CD8-positive, alpha-beta memory T cell (primary cell): ENCODE data around the gene MAP3K14. TPM values are rescaled to one million over a fixed set of nuclear protein-coding genes. Genes with fewer than 3 reads are reported as not detected.

ENCODE experiments used
- CTCF ChIA-PET: fragments of 350-600 bp; sonication (Branson Sonifier 250); formaldehyde crosslinking; loops from one replicate; lab custom pipeline; 2021; ENCODE audit warnings: antibody characterized with exemption; lab: Charles Lee
- POLR2A ChIA-PET: fragments of 350-600 bp; sonication (Branson Sonifier 250); formaldehyde crosslinking; loops from one replicate; lab custom pipeline; 2021; ENCODE audit warnings: antibody characterized with exemption; lab: Charles Lee
- DNase-seq, 5 donors: peaks; one replicate each; pipeline versions ENCODE4 v3.0.0 to v3.0.0-alpha.2; 2020 to 2022; ENCODE audit warnings: mixed read lengths in 1 of 5
- H3K27ac ChIP-seq: one replicate; pipeline ENCODE4 v1.7.0; 2013; ENCODE audit warnings: low read depth, mild to moderate bottlenecking, low read length, moderate library complexity
- H3K27me3 ChIP-seq: 2 replicates; pipeline ENCODE4 v1.7.0; 2013; ENCODE audit warnings: low read length, mild to moderate bottlenecking; ENCODE audit not compliant: insufficient read depth, poor library complexity, severe bottlenecking
- H3K36me3 ChIP-seq: 2 replicates; pipeline ENCODE4 v1.7.0; 2013; ENCODE audit warnings: mild to moderate bottlenecking, low read length, moderate library complexity; ENCODE audit not compliant: insufficient read depth
- H3K4me1 ChIP-seq: 2 replicates; pipeline ENCODE4 v1.7.0; 2013; ENCODE audit warnings: mild to moderate bottlenecking, low read length, moderate library complexity; ENCODE audit not compliant: insufficient read depth
- H3K4me3 ChIP-seq: 2 replicates; pipeline ENCODE4 v1.7.0; 2013; ENCODE audit warnings: mild to moderate bottlenecking, low read length
- H3K9me3 ChIP-seq: 2 replicates; pipeline ENCODE4 v1.7.0; 2013; ENCODE audit warnings: mild to moderate bottlenecking, low read length
- H3K27ac Mint-ChIP-seq, 8 donors: one replicate each; pipeline ENCODE4 v1.8.0; 2020 to 2021; ENCODE audit warnings: mixed read lengths in 8 of 8, mild to moderate bottlenecking in 6 of 8, inconsistent platforms in 3 of 8, moderate library complexity in 3 of 8
- H3K27me3 Mint-ChIP-seq, 2 donors: one replicate each; pipeline ENCODE4 v1.8.0; 2020 to 2021; ENCODE audit warnings: mixed read lengths in 2 of 2, mild to moderate bottlenecking in 1 of 2, moderate library complexity in 1 of 2
- H3K36me3 Mint-ChIP-seq, 3 donors: one replicate each; pipeline ENCODE4 v1.8.0; 2020 to 2021; ENCODE audit warnings: mixed read lengths in 3 of 3, inconsistent platforms in 1 of 3, mild to moderate bottlenecking in 1 of 3
- H3K4me1 Mint-ChIP-seq, 3 donors: one replicate each; pipeline ENCODE4 v1.8.0; 2020 to 2021; ENCODE audit warnings: mixed read lengths in 3 of 3, inconsistent platforms in 1 of 3, mild to moderate bottlenecking in 1 of 3
- H3K4me3 Mint-ChIP-seq, 7 donors: one replicate each; pipeline ENCODE4 v1.8.0; 2020 to 2021; ENCODE audit warnings: mixed read lengths in 7 of 7, mild to moderate bottlenecking in 6 of 7, moderate library complexity in 4 of 7, inconsistent platforms in 2 of 7
- H3K9me3 Mint-ChIP-seq, 5 donors: one replicate each; pipeline ENCODE4 v1.8.0; 2020 to 2022; ENCODE audit warnings: mixed read lengths in 5 of 5, mild to moderate bottlenecking in 3 of 5, moderate library complexity in 2 of 5, inconsistent platforms in 1 of 5
- polyA plus RNA-seq: library from polyadenylated mRNA; unstranded; fragments of 300-500 nt; fragmentation: Illumina TruSeq; gene quantifications from one replicate; pipeline ENCODE4 v1.2.3, GENCODE V29; 2021
- total RNA-seq, 2 experiments: library from RNA; stranded (reverse); gene quantifications; one replicate each; pipeline ENCODE4 v1.2.3, GENCODE V29; 2021

Gene MAP3K14
- total and polyA plus RNA-seq, 3 experiments from 2014 or later = 9.0 to 62.4 (median 60.2) TPM

DNA sequence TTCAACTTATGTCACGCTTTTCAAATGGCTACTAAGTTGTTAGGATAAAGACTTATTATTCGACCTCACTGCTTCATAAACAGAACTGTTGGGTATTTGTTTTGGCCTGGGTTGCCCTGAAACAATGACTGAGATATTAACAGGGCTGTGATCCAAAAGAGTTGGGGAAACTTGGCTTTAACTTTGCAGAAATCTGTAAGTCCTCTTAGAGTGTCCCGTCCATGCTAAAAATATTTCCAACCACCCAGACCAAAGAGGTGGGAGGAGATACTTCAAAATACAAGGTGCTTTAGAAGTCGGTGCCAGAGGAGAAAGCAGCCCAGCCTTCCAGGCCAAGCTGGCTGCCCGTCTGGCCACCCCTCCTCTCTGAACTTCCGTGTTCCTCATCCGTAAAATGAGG, 38.8 kb downstream of the MAP3K14 start:
- Histone ChIP-seq H3K9me3 (no peaks in the 10 kb centered on the region), H3K4me3 (no peak overlapping the region), H3K27ac (no peak overlapping the region), H3K27me3 (no peaks in the 10 kb centered on the region), H3K4me1 (no peaks in the 10 kb centered on the region), H3K36me3 (peaks cover 21% of the 10 kb centered on the region)
- no peak for DNase-seq
- POLR2A ChIA-PET = interaction anchor here (0.6 to 1.3 kb wide), 4 partner anchors 35 to 61 kb away, joined by 4 to 10 read pairs (median 7); partner anchors contain the start of gene MAP3K14
- peak overlapping the region in 1 of 8 donors; percentile 36 for H3K27ac Mint-ChIP-seq
- peaks cover 2 to 59% (median 3%) of the 10 kb centered on the region in 3 donors for H3K36me3 Mint-ChIP-seq
- peaks cover 6 to 16% (median 15%) of the 10 kb centered on the region in 3 donors for H3K4me1 Mint-ChIP-seq
- H3K27me3 Mint-ChIP-seq = no peaks in the 10 kb centered on the region
- no peak overlapping the region for H3K4me3 Mint-ChIP-seq
- CTCF ChIA-PET = interaction anchor here (0.8 to 5.5 kb wide), 34 partner anchors 11 to 143 kb away, joined by 3 to 102 read pairs (median 6); partner anchors contain the start of genes ACBD4, FMNL1 and MAP3K14
- H3K9me3 Mint-ChIP-seq = no peaks in the 10 kb centered on the region

DNA sequence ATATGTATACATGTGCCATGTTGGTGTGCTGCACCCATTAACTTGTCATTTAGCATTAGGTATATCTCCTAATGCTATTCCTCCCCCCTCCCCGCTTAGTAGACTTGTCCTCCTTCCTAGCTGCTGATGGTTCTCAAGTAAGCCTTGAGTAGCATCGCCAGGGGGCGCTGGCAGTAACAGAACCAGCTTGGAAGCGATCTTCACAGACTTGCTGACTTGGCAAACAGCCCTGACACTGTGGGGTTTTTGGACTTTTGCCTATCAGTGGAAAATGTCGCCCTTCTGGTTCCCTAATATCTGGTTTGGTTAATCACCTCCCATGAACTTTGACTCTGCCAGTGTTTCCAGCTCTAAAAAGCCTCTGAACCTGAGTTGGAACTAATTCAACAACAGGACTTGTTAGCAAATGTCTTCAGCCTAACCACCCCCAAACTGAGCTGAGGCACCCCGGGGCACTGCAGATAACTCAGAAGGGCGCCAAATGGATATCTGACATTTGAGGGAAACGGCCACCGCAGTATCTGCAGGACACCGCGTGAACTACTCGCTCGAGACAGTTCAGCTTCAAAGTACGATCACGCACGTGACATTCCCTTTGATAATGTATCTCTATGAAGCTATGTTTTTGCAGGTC, 39.5 kb downstream of the MAP3K14 start:
- Histone ChIP-seq H3K4me1 (no peaks in the 10 kb centered on the region), H3K27me3 (no peaks in the 10 kb centered on the region), H3K36me3 (peaks cover 22% of the 10 kb centered on the region), H3K4me3 (no peak overlapping the region), H3K9me3 (no peaks in the 10 kb centered on the region), H3K27ac (no peak overlapping the region)
- ChIA-PET CTCF (interaction anchor here (0.7 to 5.5 kb wide), 41 partner anchors 11 to 259 kb away, joined by 3 to 102 read pairs (median 5); partner anchors contain the start of genes ACBD4, FMNL1 and MAP3K14), POLR2A (interaction anchor here (0.6 to 1.3 kb wide), 8 partner anchors 31 to 110 kb away, joined by 3 to 10 read pairs (median 5); partner anchors contain the start of gene MAP3K14)
- Mint-ChIP-seq H3K27ac (peak overlapping the region in 6 of 8 donors; percentile 0 to 72 (median 38)), H3K9me3 (no peaks in the 10 kb centered on the region), H3K36me3 (peaks cover 2 to 59% (median 3%) of the 10 kb centered on the region in 3 donors), H3K4me1 (peaks cover 4 to 16% (median 11%) of the 10 kb centered on the region in 3 donors), H3K4me3 (no peak overlapping the region), H3K27me3 (no peaks in the 10 kb centered on the region)
- DNase-seq = peak; percentile 76 to 92 (median 83)

DNA sequence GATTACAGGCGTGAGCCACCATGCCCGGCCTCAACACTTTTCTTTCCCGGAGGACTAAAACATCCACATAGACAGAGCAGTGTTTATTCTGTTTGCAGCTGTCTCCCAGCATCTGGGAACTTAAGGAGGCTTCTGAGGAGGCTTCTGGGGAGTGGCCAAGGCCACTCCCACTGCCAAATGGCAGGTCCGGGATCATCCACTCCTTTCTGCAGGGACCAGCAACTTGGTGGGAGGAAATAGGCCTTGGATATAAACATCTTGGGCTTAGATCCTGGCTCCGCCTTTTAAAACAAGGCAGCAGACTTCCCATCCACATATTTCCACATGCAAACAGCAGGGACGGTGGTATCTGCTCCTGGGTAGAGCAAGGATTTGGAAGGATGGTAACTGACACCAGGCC, 40.8 kb downstream of the MAP3K14 start:
- Histone ChIP-seq H3K4me3 (no peak overlapping the region), H3K9me3 (no peaks in the 10 kb centered on the region), H3K27me3 (no peaks in the 10 kb centered on the region), H3K36me3 (peaks cover 26% of the 10 kb centered on the region), H3K27ac (no peak overlapping the region), H3K4me1 (no peaks in the 10 kb centered on the region)
- DNase-seq = no peak
- no peaks in the 10 kb centered on the region for H3K9me3 Mint-ChIP-seq
- H3K27ac Mint-ChIP-seq = no peak overlapping the region
- CTCF ChIA-PET = interaction anchor here (1.0 to 5.5 kb wide), 17 partner anchors 9 to 257 kb away, joined by 3 to 102 read pairs (median 12); partner anchors contain the start of genes ACBD4, FMNL1 and MAP3K14
- H3K27me3 Mint-ChIP-seq = no peaks in the 10 kb centered on the region
- H3K36me3 Mint-ChIP-seq = peaks cover 2 to 65% (median 3%) of the 10 kb centered on the region in 3 donors
- H3K4me3 Mint-ChIP-seq = no peak overlapping the region
- peaks cover 3 to 16% (median 11%) of the 10 kb centered on the region in 3 donors for H3K4me1 Mint-ChIP-seq
- POLR2A ChIA-PET = no interaction called here

DNA sequence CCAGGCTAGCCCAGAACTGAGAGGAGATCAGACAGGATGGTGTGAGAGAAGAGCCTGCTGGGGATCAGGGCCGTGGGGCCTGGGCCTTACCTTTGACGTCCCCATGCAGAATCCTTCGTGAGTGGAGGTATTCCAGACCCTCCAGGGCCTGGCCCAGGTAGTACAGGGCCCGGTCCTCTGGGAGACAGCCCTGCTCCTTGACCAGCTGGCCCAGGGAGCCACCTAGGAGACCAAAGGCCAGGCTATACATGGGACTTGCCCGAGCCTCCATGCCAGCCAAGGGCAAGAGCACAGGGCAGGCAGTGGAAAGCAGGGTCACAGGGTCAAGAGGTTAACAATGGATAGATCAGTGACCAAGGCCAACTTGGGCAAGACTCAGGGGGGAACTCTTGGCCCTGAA, 42.8 kb downstream of the MAP3K14 start:
- no peak for DNase-seq
- no peak overlapping the region for H3K4me3 Mint-ChIP-seq
- no peaks in the 10 kb centered on the region for H3K9me3 Mint-ChIP-seq
- no peaks in the 10 kb centered on the region for H3K9me3 ChIP-seq
- no peak overlapping the region for H3K27ac Mint-ChIP-seq
- no peaks in the 10 kb centered on the region for H3K4me1 ChIP-seq
- no peaks in the 10 kb centered on the region for H3K27me3 ChIP-seq
- H3K4me1 Mint-ChIP-seq = peaks cover 3 to 12% (median 11%) of the 10 kb centered on the region in 3 donors
- CTCF ChIA-PET = interaction anchor here (1.2 to 5.5 kb wide), 4 partner anchors 38 to 114 kb away, joined by 3 to 102 read pairs (median 24); no protein-coding TSS in a partner anchor
- POLR2A ChIA-PET = no interaction called here
- peaks cover 46% of the 10 kb centered on the region for H3K36me3 ChIP-seq
- H3K36me3 Mint-ChIP-seq = peaks cover 0 to 73% (median 4%) of the 10 kb centered on the region in 3 donors
- H3K27ac ChIP-seq = no peak overlapping the region
- H3K4me3 ChIP-seq = no peak overlapping the region
- H3K27me3 Mint-ChIP-seq = no peaks in the 10 kb centered on the region

DNA sequence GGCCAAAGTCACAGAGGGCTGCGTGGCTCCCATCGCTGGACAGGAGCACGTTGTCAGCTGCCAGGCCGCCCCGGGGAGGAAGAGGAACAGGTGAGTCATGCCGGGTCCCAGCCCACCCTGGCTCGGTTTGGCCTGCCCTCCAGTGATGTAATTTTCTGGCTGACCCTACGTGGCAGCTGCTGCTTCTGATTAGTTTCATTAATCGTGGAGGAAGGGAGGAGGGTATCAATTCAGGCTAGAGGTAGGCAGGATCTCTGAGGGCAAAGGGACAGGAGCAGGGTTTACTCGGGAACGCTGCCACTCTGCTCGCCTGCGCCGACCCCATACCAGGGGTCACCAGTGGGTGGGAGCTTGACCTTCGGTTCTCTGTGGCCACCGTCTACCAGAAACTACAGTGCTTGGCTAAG, 43.3 kb downstream of the MAP3K14 start:
- Mint-ChIP-seq H3K36me3 (peaks cover 0 to 73% (median 6%) of the 10 kb centered on the region in 3 donors), H3K27ac (peak overlapping the region in 1 of 8 donors; percentile 60), H3K9me3 (no peaks in the 10 kb centered on the region), H3K4me1 (peaks cover 3 to 12% (median 11%) of the 10 kb centered on the region in 3 donors), H3K27me3 (no peaks in the 10 kb centered on the region), H3K4me3 (no peak overlapping the region)
- no peaks in the 10 kb centered on the region for H3K9me3 ChIP-seq
- no peak for DNase-seq
- H3K4me3 ChIP-seq = no peak overlapping the region
- peaks cover 46% of the 10 kb centered on the region for H3K36me3 ChIP-seq
- no peaks in the 10 kb centered on the region for H3K4me1 ChIP-seq
- POLR2A ChIA-PET = no interaction called here
- no peak overlapping the region for H3K27ac ChIP-seq
- CTCF ChIA-PET = interaction anchor here (1.1 to 1.7 kb wide), 3 partner anchors 39 to 112 kb away, joined by 3 to 13 read pairs (median 3); no protein-coding TSS in a partner anchor
- H3K27me3 ChIP-seq = no peaks in the 10 kb centered on the region

DNA sequence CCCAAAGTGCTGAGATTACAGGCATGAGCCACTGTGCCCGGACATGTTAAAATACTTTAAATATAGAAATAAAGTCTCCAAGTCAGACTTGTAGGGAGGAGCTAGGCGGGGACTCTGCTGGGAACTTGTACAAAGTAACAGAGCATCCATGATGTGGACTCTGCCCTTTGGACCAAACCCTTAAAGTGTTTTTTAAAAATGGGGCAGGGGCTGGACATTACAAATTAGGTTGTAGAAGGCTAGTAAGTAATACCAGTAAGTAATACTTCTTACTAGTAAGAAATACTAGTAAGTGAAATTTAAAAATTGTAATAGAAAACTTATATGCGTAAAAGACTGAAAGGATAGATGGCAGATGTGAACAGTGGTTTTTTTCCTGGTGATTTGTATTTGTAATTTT, 45.2 kb downstream of the MAP3K14 start:
- no peak for DNase-seq
- Mint-ChIP-seq H3K27ac (no peak overlapping the region), H3K4me3 (no peak overlapping the region), H3K27me3 (no peaks in the 10 kb centered on the region), H3K36me3 (peaks cover 0 to 82% (median 10%) of the 10 kb centered on the region in 3 donors), H3K4me1 (no peaks in the 10 kb centered on the region), H3K9me3 (no peaks in the 10 kb centered on the region)
- Histone ChIP-seq H3K9me3 (no peaks in the 10 kb centered on the region), H3K4me1 (no peaks in the 10 kb centered on the region), H3K36me3 (peaks cover 60% of the 10 kb centered on the region), H3K27me3 (no peaks in the 10 kb centered on the region), H3K27ac (no peak overlapping the region), H3K4me3 (no peak overlapping the region)
- ChIA-PET CTCF (interaction anchor here (0.7 to 3.9 kb wide), 7 partner anchors 36 to 138 kb away, joined by 3 to 25 read pairs (median 4); no protein-coding TSS in a partner anchor), POLR2A (no interaction called here)

DNA sequence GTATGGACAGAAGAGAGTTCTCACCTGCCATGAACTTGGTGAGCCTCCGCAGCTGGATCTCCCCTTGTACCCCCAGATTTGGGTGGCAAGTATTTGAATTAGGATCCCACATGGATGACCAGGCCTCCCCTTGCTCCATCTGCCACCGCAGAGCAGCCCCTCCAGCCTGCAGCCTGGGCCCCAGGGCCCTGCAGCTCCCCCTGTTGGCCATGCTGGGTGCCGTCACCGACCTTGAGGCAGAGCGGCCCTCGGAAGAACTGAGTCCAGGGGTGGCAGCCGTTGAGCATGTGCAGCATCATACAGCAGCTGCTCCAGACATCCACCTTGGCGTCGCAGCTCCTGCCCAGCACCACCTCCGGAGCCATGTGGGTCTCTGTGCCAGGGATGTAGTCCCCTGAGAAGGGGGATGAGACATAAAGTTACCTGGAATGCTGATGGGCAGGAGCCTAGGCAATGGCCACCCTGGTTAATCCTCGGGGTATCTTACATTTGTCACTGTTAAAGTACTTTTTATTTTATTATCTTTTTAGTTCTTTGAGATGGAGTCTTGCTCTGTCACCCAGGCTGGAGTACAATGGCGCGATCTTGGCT, 45.9 kb downstream of the MAP3K14 start:
- peak; percentile 30 to 62 (median 40) for DNase-seq
- Mint-ChIP-seq H3K27ac (peak overlapping the region in 1 of 8 donors; percentile 65), H3K4me3 (no peak overlapping the region), H3K9me3 (no peaks in the 10 kb centered on the region), H3K4me1 (no peaks in the 10 kb centered on the region), H3K36me3 (peaks cover 0 to 86% (median 10%) of the 10 kb centered on the region in 3 donors), H3K27me3 (no peaks in the 10 kb centered on the region)
- no peak overlapping the region for H3K4me3 ChIP-seq
- H3K9me3 ChIP-seq = no peaks in the 10 kb centered on the region
- H3K27me3 ChIP-seq = no peaks in the 10 kb centered on the region
- no peaks in the 10 kb centered on the region for H3K4me1 ChIP-seq
- ChIA-PET POLR2A (interaction anchor here (0.6 kb wide), 1 partner anchor 195 kb away, joined by 5 read pairs; no protein-coding TSS in a partner anchor), CTCF (interaction anchor here (0.8 to 3.9 kb wide), 7 partner anchors 24 to 139 kb away, joined by 3 to 25 read pairs (median 4); no protein-coding TSS in a partner anchor)
- peaks cover 60% of the 10 kb centered on the region for H3K36me3 ChIP-seq
- no peak overlapping the region for H3K27ac ChIP-seq
